Cortex of kidney (tissue), 1 donor: ENCODE data around the gene ADGRB3.
"Not testable (repeated sequence)": the region's sequence is repeated elsewhere in the genome, so short reads cannot be mapped to it uniquely, and the experiment has no call there.

Experiments
- DNase-seq: peaks from one replicate; lab custom pipeline; 2025; lab: John Stamatoyannopoulos, UW

ADGRB3 gene

DNA sequence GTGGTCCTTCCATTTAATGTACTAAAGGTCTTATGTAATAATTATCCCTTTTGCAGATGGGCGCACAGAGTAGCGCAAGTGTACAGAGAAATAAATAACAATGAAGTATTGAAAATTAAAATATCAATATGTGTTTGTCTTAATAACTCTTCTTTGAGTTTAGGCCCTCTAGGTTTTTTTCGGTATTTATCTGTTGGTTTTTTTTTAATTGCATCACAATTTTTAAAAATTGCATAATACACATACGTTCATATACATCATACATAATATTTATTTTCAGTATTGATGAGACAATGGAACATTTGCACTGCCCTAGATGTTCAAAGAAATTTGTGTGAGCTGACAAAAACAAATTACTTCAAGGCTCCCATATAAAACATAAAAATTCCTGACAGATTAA is 15.1 kb downstream of the ADGRB3 start:
- DNase-seq, result no peak

GRCh38 chr6:68651011-68651985 is 16.2 kb downstream of the ADGRB3 start:
- DNase-seq, result no peak

GRCh38 chr6:68652117-68652536 is 17.0 kb downstream of the ADGRB3 start:
- DNase-seq, result no peak

DNA sequence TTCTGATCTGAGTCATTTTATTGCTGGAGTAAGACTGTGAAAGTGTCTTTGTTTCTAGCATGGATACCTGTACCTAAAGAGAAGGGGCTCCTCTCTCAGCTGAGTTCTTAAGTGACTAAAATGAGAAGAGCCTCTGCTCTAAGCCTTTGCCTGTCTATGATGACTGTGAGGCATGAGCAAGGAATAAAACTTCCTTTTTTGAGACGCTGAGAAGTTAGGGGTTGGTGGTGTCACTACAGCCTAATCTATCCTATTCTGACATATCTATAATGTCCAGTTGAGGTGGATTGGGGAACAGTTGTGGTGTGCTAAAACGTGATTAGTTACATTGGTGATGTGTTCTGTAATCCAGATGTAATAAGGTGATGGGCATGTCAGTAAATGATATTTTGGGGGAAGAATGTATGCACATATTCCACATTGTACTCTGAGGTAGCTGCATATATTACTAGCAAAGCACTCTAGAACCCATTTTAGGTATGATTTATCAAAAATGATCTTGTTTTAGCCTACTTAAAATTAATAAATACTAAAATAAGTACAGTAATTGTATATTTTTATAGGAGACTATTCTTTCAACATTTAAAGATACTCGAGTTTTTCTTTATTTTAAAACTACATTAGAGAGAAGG is 18.1 kb downstream of the ADGRB3 start:
- no peak for DNase-seq

DNA sequence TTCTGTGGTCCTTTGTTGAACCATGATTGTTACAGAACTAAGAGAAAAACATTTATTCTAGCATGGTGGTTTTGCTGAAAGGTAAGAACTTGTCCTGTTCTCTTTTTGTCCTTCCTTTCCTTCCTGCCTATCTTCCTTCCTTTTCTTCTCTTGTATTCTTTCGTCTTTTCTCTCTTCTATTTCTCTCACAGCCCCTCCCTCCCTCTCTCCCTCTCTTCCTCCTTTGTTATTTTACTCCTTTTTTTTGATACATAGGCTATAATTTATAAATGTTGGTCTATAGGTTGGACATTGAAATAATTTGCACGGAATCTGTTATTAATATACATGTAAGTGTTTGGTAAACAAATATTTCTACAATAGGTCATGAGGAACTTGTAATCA is 18.6 kb downstream of the ADGRB3 start:
- no peak for DNase-seq

DNA sequence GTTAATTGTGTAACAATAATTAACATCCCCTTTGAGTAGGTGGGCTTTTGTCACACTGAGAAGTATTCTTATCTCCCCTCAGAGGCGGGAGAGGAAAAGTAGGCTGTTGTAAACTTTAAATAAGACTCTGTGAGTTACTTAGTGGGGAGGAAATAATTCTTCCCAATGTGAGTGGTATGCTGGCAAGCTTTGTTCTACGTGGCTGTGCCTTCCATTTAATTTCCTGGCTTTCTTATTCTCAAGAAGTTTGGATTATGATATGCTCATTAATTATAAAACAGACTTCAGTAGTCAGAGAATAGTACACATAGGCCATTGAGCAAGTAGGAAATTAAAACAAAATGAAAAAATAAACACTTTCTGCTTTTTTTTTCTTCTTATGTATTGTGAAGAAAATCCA is 19.1 kb downstream of the ADGRB3 start:
- no peak for DNase-seq

GRCh38 chr6:68655028-68655427 is 19.9 kb downstream of the ADGRB3 start:
- DNase-seq, result no peak

- DNase-seq, result no peak
Observed at GRCh38 chr6:68657374-68658139, 22.5 kb downstream of the ADGRB3 start.

DNA sequence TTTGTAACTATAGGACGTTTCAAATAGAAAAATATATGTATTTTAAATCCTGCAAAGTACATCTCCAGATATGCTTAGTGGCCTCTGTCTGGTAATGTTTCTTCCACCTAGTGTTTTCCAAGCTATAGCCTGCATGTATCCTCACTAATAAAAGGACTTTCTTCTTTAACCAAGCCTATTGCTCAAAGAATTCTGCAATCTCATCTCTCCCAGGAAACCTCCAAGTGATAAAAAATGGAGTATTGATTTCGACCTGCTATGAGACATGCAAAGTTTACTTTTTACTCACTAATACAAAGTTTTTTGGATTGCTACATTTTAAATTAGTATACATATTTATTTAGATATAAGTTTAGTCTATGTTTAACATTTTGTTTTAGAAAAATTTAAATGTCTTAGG is 23.3 kb downstream of the ADGRB3 start:
- no peak for DNase-seq

GRCh38 chr6:68673255-68673654 is 38.2 kb downstream of the ADGRB3 start:
- DNase-seq, result no peak

GRCh38 chr6:68675548-68675947 is 40.5 kb downstream of the ADGRB3 start:
- DNase-seq, result no peak

DNA sequence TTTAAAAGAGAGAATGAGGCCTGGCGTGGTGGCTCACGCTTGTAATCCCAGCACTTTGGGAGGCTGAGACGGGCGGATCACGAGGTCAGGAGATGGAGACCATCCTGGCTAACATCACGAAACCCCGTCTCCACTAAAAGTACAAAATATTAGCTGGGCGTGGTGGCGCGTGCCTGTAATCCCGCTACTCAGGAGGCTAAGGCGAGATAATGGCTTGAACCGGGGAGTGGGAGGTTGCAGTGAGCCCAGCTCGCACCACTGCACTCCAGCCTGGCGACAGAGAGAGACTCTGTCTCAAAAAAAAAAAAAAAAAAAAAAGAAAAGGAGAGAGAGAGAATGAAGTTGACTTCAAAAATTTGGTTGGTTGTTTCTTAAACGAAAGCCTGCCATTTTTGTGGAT is 41.0 kb downstream of the ADGRB3 start:
- not testable (repeated sequence) for DNase-seq

DNA sequence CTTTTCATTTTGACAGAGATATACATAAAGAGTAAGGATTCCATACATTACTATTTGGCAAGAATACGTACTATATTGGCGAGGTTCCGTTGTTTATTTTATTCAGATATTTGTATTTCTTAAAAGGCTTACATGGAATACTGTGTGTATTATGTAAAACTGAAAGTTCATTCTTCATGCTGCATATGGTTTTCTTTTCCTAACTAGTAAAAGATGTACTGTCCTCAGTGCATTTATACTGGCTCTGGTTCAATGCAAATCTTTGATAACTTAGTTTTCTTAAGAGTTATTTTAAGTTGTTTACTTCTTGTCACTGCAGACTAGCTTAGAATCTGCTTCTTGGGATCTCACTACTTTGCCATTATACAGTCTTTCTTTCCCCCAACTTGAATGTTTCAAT is 42.0 kb downstream of the ADGRB3 start:
- DNase-seq, result no peak

- DNase-seq, result no peak
Observed at GRCh38 chr6:68679399-68679798, 44.3 kb downstream of the ADGRB3 start.

GRCh38 chr6:68680264-68680663 is 45.2 kb downstream of the ADGRB3 start:
- no peak for DNase-seq

- DNase-seq, result no peak
Observed at GRCh38 chr6:68689910-68690309, 54.8 kb downstream of the ADGRB3 start.

DNA sequence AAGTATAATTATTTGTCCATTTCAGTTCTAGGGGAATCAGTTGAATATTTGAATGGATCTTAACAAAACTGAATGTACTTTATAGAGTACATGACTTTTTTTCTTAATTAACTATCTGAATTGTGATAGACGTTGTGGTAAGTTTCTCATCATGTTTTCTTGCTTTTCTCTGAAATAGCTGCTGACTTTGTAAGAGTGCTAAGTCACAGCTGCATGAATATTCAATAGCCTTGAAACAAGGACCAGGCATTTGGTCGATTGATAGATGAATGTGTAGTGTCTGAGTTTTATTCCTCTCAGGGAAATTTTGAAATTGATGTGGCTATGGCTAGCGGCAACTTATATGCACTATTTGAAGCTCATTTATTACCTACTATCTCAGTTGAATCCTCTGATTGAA is 56.0 kb downstream of the ADGRB3 start:
- DNase-seq, result no peak

- no peak for DNase-seq
Observed at GRCh38 chr6:68693271-68693670, 58.2 kb downstream of the ADGRB3 start.

GRCh38 chr6:68695403-68695802 is 60.3 kb downstream of the ADGRB3 start:
- DNase-seq, result no peak

GRCh38 chr6:68695838-68696237 is 60.8 kb downstream of the ADGRB3 start:
- no peak for DNase-seq

GRCh38 chr6:68697394-68697793 is 62.3 kb downstream of the ADGRB3 start:
- no peak for DNase-seq

- DNase-seq, result no peak
Observed at GRCh38 chr6:68701159-68701558, 66.1 kb downstream of the ADGRB3 start.

GRCh38 chr6:68704485-68704884 is 69.4 kb downstream of the ADGRB3 start:
- no peak for DNase-seq
